Astrocyte of the spinal cord (primary cell): ENCODE data around the gene OLAH.

ENCODE experiments used
- DNase-seq: peaks from one replicate; pipeline ENCODE4 v3.0.0; 2011; ENCODE audit warnings: low read depth, low spot score
- H3K4me3 ChIP-seq: 2 replicates; pipeline ENCODE4 v1.5.1; 2011; ENCODE audit warnings: low read depth, mild to moderate bottlenecking, low read length, moderate library complexity
- CTCF ChIP-seq: IDR thresholded peaks from 2 replicates; pipeline ENCODE4 v1.5.1; 2012; ENCODE audit warnings: low read depth, mild to moderate bottlenecking, low read length, inconsistent platforms
- in situ Hi-C: cut with HindIII; loops from 2 replicates; pipeline ENCODE4 v1.10.0; 2017; ENCODE audit warnings: low sequenced_read_pairs

OLAH gene

DNA sequence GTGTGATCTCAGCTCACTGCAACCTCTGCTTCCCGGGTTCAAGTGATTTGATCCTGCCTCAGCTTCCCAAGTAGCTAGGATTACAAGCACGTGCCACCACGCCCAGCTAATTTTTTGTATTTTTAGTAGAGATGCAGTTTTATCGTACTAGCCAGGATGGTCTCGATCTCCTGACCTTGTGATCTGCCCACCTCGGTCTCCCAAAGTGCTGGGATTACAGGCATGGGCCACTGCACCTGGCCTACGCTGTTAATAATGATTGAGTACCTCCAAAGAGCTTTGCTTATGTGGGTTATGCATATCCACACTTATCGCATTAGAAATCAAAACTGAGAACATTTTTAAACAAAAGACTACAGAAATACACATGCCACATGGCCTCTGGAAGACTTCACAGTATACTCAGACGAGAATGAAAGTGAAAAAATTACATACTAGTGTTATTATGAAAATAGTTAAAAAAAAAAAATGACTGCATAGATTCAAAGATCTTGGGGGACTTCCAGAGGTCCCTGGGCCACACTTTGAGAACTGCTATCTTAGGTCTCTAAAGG, 78.8 kb downstream of the OLAH start:
- DNase-seq = no peak
- in situ Hi-C loops = no loop called here
- no peak overlapping the region for H3K4me3 ChIP-seq
- TF ChIP-seq CTCF = no peak
